Liver (tissue), 9 donors: ENCODE data around the gene VPS37B. TPM values are rescaled to one million over a fixed set of nuclear protein-coding genes. Genes with fewer than 3 reads are reported as not detected.

ENCODE experiments used
- DNase-seq: peaks from one replicate; pipeline ENCODE4 v3.0.0-alpha.2; 2017; ENCODE audit warnings: low spot score
- H3K27ac ChIP-seq, 2 donors: one replicate each; pipeline ENCODE4 v1.7.0; 2013; ENCODE audit warnings: inconsistent platforms in 2 of 2, low read length in 2 of 2, control low read depth in 1 of 2, low read depth in 1 of 2, mild to moderate bottlenecking in 1 of 2
- H3K27me3 ChIP-seq, 4 donors: one replicate each; pipeline versions ENCODE4 v1.6.1 to v1.7.0; 2013; ENCODE audit warnings: low read length in 3 of 4, inconsistent platforms in 1 of 4, mild to moderate bottlenecking in 1 of 4, moderate library complexity in 1 of 4; ENCODE audit not compliant: control insufficient read depth in 4 of 4, insufficient read depth in 4 of 4
- H3K36me3 ChIP-seq, 4 donors: one replicate each; pipeline versions ENCODE4 v1.6.1 to v1.7.0; 2013; ENCODE audit warnings: low read length in 3 of 4, mild to moderate bottlenecking in 3 of 4, low read depth in 1 of 4, moderate library complexity in 1 of 4; ENCODE audit not compliant: control insufficient read depth in 4 of 4, insufficient read depth in 3 of 4
- H3K4me1 ChIP-seq, 4 donors: one replicate each; pipeline versions ENCODE4 v1.6.1 to v1.7.0; 2013; ENCODE audit warnings: low read length in 3 of 4, mild to moderate bottlenecking in 3 of 4, moderate library complexity in 1 of 4; ENCODE audit not compliant: control insufficient read depth in 4 of 4, insufficient read depth in 4 of 4
- H3K4me3 ChIP-seq, 3 donors: one replicate each; pipeline versions ENCODE4 v1.6.1 to v1.7.0; 2013; ENCODE audit warnings: low read length in 3 of 3, control low read depth in 1 of 3, low read depth in 1 of 3, mild to moderate bottlenecking in 1 of 3
- H3K9ac ChIP-seq, 2 donors: one replicate each; pipeline ENCODE4 v1.7.0; 2013; ENCODE audit warnings: low read length in 2 of 2, mild to moderate bottlenecking in 2 of 2, moderate library complexity in 2 of 2, control low read depth in 1 of 2, low read depth in 1 of 2
- H3K9me3 ChIP-seq, 4 donors: one replicate each; pipeline versions ENCODE4 v1.6.1 to v1.7.0; 2013; ENCODE audit warnings: low read length in 3 of 4; ENCODE audit not compliant: control insufficient read depth in 4 of 4
- ATF3 ChIP-seq: IDR thresholded peaks from 2 replicates; pipeline ENCODE4 v1.6.1; 2016; ENCODE audit warnings: antibody characterized with exemption
- CTCF ChIP-seq: fragments of 150-350 bp; IDR thresholded peaks from 2 replicates; pipeline ENCODE4 v1.5.1; 2017; ENCODE audit warnings: improper control_type of control experiment, low read depth, low read length; ENCODE audit not compliant: missing input control
- EGR1 ChIP-seq, 2 donors: IDR thresholded peaks; 2 replicates each; pipeline ENCODE4 v1.6.1; 2016 to 2018; ENCODE audit warnings: antibody characterized with exemption in 2 of 2, low read depth in 2 of 2
- FOXA2 ChIP-seq: IDR thresholded peaks from 2 replicates; pipeline ENCODE4 v1.6.1; 2016; ENCODE audit warnings: antibody characterized with exemption
- GABPA ChIP-seq, 2 donors: IDR thresholded peaks in 1 of 2; conservative IDR thresholded peaks in 1 of 2; 2 replicates each; pipeline ENCODE4 v1.6.1; 2016; ENCODE audit warnings: antibody characterized with exemption in 2 of 2, mild to moderate bottlenecking in 1 of 2, moderate library complexity in 1 of 2
- HNF4A ChIP-seq, 2 donors: conservative IDR thresholded peaks; 2 replicates each; pipeline ENCODE4 v1.6.1; 2016; ENCODE audit warnings: antibody characterized with exemption in 2 of 2, mild to moderate bottlenecking in 2 of 2
- HNF4G ChIP-seq: IDR thresholded peaks from 2 replicates; pipeline ENCODE4 v1.6.1; 2016; ENCODE audit warnings: antibody characterized with exemption
- JUND ChIP-seq, 2 donors: IDR thresholded peaks; 2 replicates each; pipeline ENCODE4 v1.6.1; 2016; ENCODE audit warnings: antibody characterized with exemption in 2 of 2
- MAX ChIP-seq: IDR thresholded peaks from 2 replicates; pipeline ENCODE4 v1.6.1; 2016; ENCODE audit warnings: antibody characterized with exemption
- NR2F2 ChIP-seq: IDR thresholded peaks from 2 replicates; pipeline ENCODE4 v1.6.1; 2016; ENCODE audit warnings: antibody characterized with exemption
- RXRA ChIP-seq, 2 donors: IDR thresholded peaks; 2 replicates each; pipeline ENCODE4 v1.6.1; 2017 to 2018; ENCODE audit warnings: antibody characterized with exemption in 2 of 2, mild to moderate bottlenecking in 1 of 2
- SP1 ChIP-seq: IDR thresholded peaks from 2 replicates; pipeline ENCODE4 v1.6.1; 2018; ENCODE audit warnings: antibody characterized with exemption, mild to moderate bottlenecking
- TAF1 ChIP-seq: conservative IDR thresholded peaks from 2 replicates; pipeline ENCODE4 v1.6.1; 2016; ENCODE audit warnings: antibody characterized with exemption, mild to moderate bottlenecking
- YY1 ChIP-seq: IDR thresholded peaks from 2 replicates; pipeline ENCODE4 v1.6.1; 2016; ENCODE audit warnings: antibody characterized with exemption, mild to moderate bottlenecking
- ZBTB33 ChIP-seq: IDR thresholded peaks from 2 replicates; pipeline ENCODE4 v1.6.1; 2016; ENCODE audit warnings: antibody characterized with exemption
- WGBS: extraction: QIAGEN DNeasy Blood & Tissue Kit; methylation state at CpG from one replicate; pipeline ENCODE4 v1.1.7; 2013; 5-methylcytosine and 5-hydroxymethylcytosine counted together
- polyA plus RNA-seq, 2 donors: library from polyadenylated mRNA; stranded (reverse) in 1 of 2; unstranded in 1 of 2; fragments of 200-250 nt in 1 of 2; fragments of >200 nt in 1 of 2; fragmentation: Nextera tagmentation in 1 of 2; extraction: Ambion mirVana in 1 of 2; gene quantifications; one replicate each; pipeline versions ENCODE4 v1.2.1 to v1.2.3, GENCODE V29; 2013 to 2015
- total RNA-seq, 2 donors: library from RNA; depleted of rRNA; stranded (reverse); fragments of >200 nt; gene quantifications; one replicate each; pipeline ENCODE4 v1.2.3, GENCODE V29; 2014
- donor health status: healthy.
- donor health status: healthy.
- donor health status: healthy.
- donor health status: healthy.
- donor health status: healthy.

VPS37B gene
- total and polyA plus RNA-seq, 4 donors, result 2.3 to 6.8 (median 3.8) TPM

GRCh38 chr12:122836027-122836921, 59.6 kb downstream of the VPS37B start:
- Histone ChIP-seq H3K36me3 (no peaks in the 10 kb centered on the region), H3K27me3 (no peaks in the 10 kb centered on the region), H3K9me3 (no peaks in the 10 kb centered on the region), H3K4me3 (peak overlapping the region; percentile 71 to 88 (median 82)), H3K9ac (peak overlapping the region; percentile 18 to 78), H3K4me1 (peaks cover 8 to 52% (median 38%) of the 10 kb centered on the region in 4 donors), H3K27ac (peak overlapping the region; percentile 70 to 94)
- no peak for DNase-seq
- TF ChIP-seq ZBTB33, result no peak
- no peak for TF ChIP-seq FOXA2
- TF ChIP-seq GABPA (IDR thresholded peaks at IDR 0.05 in 1 of 2, conservative IDR thresholded peaks at IDR 0.05 in 1 of 2), result no peak
- no peak for TF ChIP-seq CTCF
- peak; percentile 65 for TF ChIP-seq NR2F2
- peak; percentile 32 to 41 for TF ChIP-seq RXRA (IDR thresholded peaks at IDR 0.05)
- TF ChIP-seq YY1, result peak; percentile 30
- TF ChIP-seq JUND (IDR thresholded peaks at IDR 0.05), result no peak
- TF ChIP-seq MAX, result no peak
- TF ChIP-seq TAF1, result peak; percentile 44
- TF ChIP-seq SP1, result peak; percentile 64
- TF ChIP-seq EGR1 (IDR thresholded peaks at IDR 0.05; ENCODE audit: low read depth in 2 of 2), result peak; percentile 44 to 55
- no peak for TF ChIP-seq ATF3
- TF ChIP-seq HNF4A (conservative IDR thresholded peaks at IDR 0.05), result no peak
- under 1% methylated on average over 42 of the region's 42 CpGs for WGBS

GRCh38 chr12:122835750-122836026, 60.2 kb downstream of the VPS37B start:
- under 1% methylated on average over 43 of the region's 43 CpGs for WGBS
- no peak for DNase-seq
- H3K9ac ChIP-seq, result no peak overlapping the region

More at GRCh38 chr12:122835750-122836026, 60.2 kb downstream of the VPS37B start:
- Histone ChIP-seq H3K4me1 (peaks cover 8 to 47% (median 34%) of the 10 kb centered on the region in 4 donors), H3K9me3 (no peaks in the 10 kb centered on the region), H3K36me3 (no peaks in the 10 kb centered on the region), H3K27ac (peak overlapping the region; percentile 70 to 94), H3K4me3 (peak overlapping the region in 2 of 3 donors; percentile 71 to 88), H3K27me3 (no peaks in the 10 kb centered on the region)
- TF ChIP-seq HNF4G, result no peak
- no peak for TF ChIP-seq MAX
- no peak for TF ChIP-seq RXRA (IDR thresholded peaks at IDR 0.05)
- TF ChIP-seq ZBTB33, result no peak
- TF ChIP-seq NR2F2, result no peak
- no peak for TF ChIP-seq ATF3
- TF ChIP-seq EGR1 (IDR thresholded peaks at IDR 0.05; ENCODE audit: low read depth in 2 of 2), result no peak
